ENCODE results near the gene RYR3.

Gene RYR3

DNA sequence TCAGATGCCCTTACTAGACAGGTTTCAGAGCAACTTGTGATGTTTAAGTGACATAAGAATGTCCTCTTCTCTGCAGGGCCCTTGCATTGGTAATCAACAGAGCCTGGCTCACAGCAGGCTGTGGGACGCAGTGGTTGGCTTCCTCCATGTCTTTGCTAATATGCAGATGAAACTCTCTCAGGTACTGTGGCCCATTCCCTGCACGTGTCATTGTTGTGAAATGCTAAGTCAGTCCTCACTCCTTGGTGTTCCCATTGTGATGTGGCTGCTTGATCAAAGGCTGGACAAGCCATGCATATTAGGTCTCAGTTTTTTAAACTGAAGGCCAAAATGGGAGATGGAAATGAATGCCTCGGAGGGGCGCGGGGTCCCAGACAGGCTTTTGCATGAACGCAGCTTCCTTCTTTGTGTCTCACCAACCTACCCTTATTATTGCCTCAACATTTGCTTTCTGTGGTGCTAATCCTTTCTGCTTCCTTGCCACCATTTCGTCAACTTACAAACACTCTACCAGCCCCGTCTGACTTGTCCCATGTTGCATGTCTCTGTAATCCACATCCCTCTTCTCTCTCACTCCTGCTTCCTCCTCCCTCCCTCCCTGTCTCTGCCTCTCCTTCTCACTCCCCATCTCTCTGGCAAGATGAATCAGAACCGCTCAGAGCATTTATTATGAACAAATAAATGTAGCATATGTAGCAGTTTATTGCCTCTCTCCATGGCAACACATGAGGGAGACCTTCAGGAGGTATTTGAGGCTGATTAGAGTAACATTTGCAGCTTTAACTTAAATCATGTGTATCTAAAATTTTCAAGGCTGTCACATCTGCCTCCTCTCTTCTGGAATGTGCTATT, 524.4 kb downstream of the RYR3 start:
- no peak for DNase-seq (ENCODE audit: low read depth)

DNA sequence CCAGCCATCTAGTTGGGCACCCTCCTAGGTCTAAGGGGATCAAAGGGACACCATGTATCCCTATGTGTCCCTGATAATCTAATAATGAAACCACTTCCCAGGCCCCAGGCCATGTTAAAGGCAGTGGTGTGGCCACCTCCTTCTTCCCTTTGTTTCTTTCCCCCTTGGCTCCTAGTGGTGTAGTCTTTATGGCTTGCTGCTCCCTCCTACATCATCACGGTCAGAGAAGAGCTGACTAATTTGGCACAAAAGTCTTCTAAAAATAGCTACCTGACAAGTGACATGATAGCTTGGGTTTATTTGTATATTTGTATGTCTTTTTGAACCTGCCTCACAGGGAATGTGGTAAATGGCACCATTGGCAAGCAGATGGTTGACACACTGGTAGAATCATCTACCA, 526.5 kb downstream of the RYR3 start:
- no peak for DNase-seq (ENCODE audit: low read depth)

DNA sequence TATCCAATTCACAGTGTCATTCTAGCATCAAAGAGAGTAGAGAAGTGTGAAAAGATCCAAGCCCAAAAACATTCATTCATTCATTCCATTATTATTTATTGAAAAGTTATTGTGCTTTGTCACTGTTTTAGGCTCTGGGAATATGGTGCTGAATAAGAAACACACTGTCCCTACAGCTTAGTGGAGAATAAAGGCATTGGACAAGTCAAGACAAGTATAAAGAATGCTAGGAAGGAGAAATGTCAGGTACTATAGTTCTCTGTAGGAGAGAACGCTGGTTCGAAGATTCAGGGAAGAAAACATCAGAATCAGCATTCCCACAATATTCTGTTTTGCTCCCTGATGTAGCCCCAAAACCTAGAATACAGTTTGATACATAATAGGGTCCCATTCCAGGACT, 528.8 kb downstream of the RYR3 start:
- no peak for DNase-seq (ENCODE audit: low read depth)

GRCh38 chr15:33840615-33841014, 529.8 kb downstream of the RYR3 start:
- no peak for DNase-seq (ENCODE audit: low read depth)

- no peak for DNase-seq (ENCODE audit: low read depth)
Observed at GRCh38 chr15:33844186-33844585, 533.4 kb downstream of the RYR3 start.

DNA sequence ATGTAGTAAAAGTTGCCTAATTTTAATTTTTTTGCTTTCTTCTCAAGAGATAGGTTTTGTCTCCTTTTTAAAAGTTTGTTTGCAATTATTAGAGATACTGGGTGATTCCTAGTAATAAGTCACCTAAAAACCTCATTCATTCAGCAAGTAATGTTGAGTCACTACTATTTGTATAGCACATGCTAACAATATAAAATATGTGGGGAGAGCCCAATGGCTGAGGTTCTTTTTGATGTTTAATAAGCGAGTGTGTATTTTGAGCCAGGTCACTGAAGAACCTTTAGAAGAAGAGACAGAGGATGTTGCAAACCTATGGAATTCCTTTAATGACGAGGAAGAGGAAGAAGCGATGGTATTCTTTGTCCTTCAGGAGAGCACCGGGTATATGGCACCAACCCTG, 533.8 kb downstream of the RYR3 start:
- DNase-seq (ENCODE audit: low read depth): no peak

GRCh38 chr15:33846142-33846541, 535.4 kb downstream of the RYR3 start:
- DNase-seq (ENCODE audit: low read depth): no peak

DNA sequence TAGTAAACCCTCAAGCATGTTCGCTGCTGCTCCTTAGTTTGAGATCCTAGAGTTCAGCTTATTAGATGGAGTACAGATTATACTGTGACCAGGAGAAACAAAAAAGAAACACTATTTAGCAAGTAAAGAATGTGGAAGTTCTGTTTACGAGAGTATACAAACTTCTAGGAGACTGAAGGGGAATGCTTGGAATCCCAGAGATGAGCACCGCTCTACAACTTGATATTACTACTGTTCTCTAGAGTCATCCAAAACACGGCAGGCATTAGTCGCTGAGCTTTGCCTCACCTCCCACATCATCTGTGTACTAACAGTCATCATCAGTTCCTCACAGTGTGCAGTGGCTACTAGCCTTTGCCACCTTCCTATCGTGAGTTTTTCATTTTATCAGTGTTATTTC, 536.1 kb downstream of the RYR3 start:
- no peak for DNase-seq (ENCODE audit: low read depth)

DNA sequence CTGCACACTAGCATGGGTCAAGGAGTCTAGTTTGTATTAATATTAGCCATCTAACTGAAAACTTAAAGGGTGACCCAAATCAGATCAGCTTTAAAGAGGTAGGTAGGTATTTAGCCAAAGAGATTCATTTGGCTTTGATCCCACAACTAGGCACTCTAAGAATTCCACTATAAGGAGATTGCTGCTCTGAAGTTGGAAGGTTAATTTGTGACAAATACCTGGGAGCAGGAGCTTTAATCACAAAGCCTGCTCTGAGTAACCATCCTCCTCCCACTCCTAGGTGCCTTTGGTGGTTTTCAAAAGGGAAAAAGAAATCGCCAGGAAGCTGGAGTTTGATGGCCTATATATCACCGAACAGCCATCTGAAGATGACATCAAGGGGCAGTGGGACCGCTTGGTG, 537.2 kb downstream of the RYR3 start:
- DNase-seq (ENCODE audit: low read depth): no peak

DNA sequence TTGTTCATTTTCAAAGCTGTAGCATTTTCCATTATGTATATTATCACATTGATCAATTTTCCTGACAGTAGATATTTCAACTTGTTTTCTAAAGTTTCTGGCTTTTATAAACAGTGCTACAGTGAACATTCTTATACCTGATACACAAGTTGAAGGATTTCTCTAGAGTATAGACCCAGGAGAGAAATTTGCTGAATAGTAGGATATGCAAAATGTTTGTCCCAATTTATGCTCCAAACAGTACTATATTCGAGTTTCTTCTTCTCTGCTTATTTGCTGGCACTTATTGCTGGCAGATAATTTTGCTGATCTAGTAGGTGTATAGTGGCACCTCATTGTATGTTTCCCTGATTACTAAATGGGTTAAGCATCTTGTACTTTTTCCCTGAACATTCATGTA, 540.3 kb downstream of the RYR3 start:
- DNase-seq (ENCODE audit: low read depth): no peak

DNA sequence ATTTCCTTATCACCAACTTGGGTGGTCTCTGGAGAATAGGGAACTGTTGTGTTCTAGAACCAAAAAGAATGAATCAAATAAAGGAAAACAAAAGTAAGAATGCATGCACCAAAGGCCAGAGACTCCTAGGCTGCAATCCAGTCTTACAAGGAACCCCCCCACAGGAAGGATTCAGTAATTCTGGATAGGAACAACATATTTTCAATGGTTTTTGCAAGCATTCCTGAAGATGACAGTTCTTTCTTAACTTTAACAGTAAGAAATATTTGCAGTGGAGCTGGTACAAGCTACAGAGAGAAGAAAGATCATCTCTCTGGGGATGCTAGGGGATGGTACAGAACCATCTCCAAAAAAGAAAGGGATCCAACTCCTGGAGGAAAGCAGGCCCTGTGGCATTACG, 541.3 kb downstream of the RYR3 start:
- no peak for DNase-seq (ENCODE audit: low read depth)

GRCh38 chr15:33852570-33852969, 541.8 kb downstream of the RYR3 start:
- no peak for DNase-seq (ENCODE audit: low read depth)

GRCh38 chr15:33857726-33858125, 547.0 kb downstream of the RYR3 start:
- DNase-seq (ENCODE audit: low read depth): no peak

- no peak for DNase-seq (ENCODE audit: low read depth)
Observed at GRCh38 chr15:33858836-33859235, 548.1 kb downstream of the RYR3 start.

- DNase-seq (ENCODE audit: low read depth): no peak
Observed at GRCh38 chr15:33859992-33860545, 549.3 kb downstream of the RYR3 start.

DNA sequence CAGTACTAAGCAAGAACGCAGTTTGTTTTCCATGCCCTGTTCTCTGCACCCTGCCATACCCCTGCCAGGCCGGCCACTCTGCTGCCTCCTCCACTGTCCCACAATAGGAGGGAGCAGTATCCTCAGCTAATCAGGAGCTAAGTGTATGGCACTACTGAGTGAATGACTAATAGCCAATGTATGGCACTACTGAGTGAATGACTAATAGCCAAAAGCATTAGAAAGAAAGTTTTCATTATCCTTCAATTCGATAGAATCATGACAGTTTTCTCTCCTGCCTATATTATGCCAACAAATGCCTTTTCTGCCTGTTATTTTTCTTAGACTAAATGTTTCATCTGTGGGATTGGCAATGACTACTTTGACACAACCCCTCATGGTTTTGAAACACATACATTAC, 550.0 kb downstream of the RYR3 start:
- DNase-seq (ENCODE audit: low read depth): no peak

DNA sequence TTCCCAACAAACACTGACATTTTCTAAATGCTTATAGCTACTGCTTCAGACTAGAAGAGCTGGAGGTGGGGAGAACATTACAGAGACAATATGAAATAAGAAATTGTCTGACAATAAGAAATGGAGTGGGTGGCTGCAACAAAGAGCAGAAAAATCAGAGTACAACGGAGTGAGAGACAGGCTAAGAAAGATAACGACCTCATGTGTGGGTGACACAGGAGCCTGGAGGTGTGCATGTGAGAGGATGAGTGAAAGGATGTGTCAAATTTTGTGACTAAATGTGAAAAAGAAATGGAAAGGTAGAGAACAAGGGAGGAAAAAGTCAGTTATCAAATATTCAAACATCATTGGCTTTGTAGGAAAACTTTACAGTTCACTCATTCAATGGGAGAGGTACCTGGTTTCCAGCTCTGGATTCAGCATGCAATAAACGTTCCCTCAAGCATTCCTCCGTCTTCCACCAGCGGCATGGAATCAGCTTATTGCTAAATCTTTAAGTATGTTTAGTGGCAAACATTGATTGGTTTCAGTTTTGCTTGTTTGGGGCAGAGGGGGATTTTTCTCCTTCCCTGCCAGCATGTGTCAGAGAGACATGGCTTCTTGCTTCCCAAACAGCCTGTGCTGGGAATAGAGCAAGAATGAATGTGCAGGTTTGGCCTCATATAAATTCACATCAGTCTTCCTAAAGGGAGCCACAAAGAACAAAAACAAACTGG, 553.8 kb downstream of the RYR3 start:
- DNase-seq (ENCODE audit: low read depth): no peak

DNA sequence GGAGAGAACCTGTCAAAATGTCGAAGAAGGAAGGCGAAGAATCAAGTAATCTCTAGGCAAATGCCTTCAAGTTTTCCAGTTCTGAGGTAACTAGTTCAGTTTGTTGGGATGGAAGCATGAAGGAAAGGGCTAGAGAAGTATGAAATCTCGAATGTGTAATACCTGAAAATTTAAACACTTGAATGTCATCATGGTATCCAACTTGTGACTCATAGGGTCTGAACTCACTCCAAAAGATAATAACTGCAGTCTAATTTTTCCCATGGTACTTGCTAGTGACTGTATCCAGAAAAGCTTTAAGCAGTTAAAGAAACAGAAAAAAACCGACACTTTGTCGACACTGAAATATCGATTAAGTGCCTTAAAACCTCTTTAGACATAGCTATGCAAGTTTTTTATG, 554.6 kb downstream of the RYR3 start:
- DNase-seq (ENCODE audit: low read depth): no peak

DNA sequence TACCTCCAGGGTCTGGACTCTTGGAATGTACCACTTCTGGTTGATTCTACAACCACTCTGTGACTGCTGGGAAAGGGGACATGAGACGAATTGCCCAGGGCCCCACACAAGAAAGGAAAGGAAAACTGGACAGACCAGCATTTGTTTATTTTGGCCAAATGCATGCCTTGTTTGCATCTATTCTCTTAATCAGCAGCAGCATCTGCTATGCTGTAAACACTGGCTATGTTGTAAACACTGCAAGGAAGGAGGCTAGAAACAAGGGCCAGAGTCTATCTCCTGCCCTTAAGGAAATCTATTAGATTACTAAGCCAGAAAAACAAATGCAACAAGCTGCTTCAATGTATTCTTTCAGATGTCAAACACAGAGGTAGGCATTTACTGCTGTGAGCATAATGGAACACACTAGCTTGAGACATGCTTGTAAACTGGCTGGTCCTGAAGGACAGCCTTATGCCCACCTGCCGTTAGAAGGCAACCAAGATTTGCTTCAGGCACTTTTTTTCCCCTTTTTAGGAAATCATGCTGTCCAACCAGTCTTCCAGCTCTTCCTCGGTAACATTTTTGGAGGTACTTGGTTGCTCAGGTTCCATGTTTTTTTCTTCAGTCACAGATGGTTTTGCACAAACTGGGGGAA, 555.5 kb downstream of the RYR3 start:
- DNase-seq (ENCODE audit: low read depth): no peak

DNA sequence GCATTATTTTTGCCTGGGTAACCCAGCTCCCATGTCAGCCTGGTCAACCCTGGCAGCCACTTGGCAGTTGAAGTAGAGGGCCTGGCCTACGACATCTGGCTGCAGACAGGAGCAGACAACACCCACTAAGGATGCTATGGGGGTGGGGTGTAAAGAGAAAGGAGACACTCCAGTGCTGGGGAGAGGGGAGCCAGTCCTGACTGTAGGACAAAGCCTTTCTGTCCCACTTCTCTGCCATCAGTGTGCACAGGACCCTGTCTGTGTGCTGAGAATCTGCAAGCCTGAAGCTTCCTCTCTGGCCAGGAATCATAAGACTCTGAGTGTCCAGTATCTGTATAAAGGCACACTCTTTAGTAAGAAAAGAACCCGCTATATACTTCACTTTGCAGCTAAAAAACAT, 561.2 kb downstream of the RYR3 start:
- no peak for DNase-seq (ENCODE audit: low read depth)

GRCh38 chr15:33872416-33873106, 561.8 kb downstream of the RYR3 start:
- no peak for DNase-seq (ENCODE audit: low read depth)

DNA sequence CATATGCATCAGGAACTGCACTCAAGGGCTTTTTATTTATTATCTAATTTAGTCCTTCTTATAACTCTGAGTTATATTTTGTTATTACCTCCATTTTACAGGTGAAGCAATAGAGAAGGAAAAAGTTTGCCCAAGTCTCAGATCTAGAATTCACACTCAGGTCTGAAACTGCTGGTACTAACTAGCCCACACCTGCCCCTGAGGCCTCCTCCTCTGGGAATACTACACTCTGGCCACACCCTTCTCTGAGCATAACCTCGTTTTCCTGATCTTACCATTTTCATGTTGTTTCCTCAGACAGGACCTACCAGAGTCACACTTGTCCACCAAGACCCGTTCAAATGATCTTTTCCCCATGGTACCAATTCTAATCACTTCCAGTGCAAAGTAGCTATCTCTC, 563.4 kb downstream of the RYR3 start:
- DNase-seq (ENCODE audit: low read depth): no peak

Measured in activated T-helper 9 cell treated with anti-CD3 and anti-CD28 coated beads, Interleukin-2, amount 50 U/mL, for 16 hours (primary cell).